Tibial nerve (tissue), 4 donors: Measurements from ENCODE around the gene PITPNM1. TPM values are rescaled to one million over a fixed set of nuclear protein-coding genes. Genes with fewer than 3 reads are reported as not detected.

ENCODE experiments used
- DNase-seq, 2 donors: peaks; one replicate each; pipeline ENCODE4 v3.0.0-alpha.2; 2019; ENCODE audit warnings: low spot score in 2 of 2
- H3K27ac ChIP-seq, 4 donors: fragments of 200-600 bp; sonication (generic) in 3 of 4; one replicate each; pipeline ENCODE4 v1.5.1; 2017 to 2019; ENCODE audit warnings: mild to moderate bottlenecking in 1 of 4
- H3K27me3 ChIP-seq, 2 donors: fragments of 200-600 bp; sonication (generic) in 1 of 2; one replicate each; pipeline versions ENCODE4 v1.5.1 to v1.6.0; 2017 to 2019
- H3K36me3 ChIP-seq, 3 donors: fragments of 200-600 bp; sonication (generic); one replicate each; pipeline ENCODE4 v1.5.1; 2018 to 2019
- H3K4me1 ChIP-seq, 4 donors: fragments of 200-600 bp; sonication (generic) in 3 of 4; one replicate each; pipeline ENCODE4 v1.5.1; 2017 to 2019
- H3K4me3 ChIP-seq, 4 donors: fragments of 200-600 bp; sonication (generic) in 3 of 4; one replicate each; pipeline ENCODE4 v1.5.1; 2017 to 2019; ENCODE audit warnings: mild to moderate bottlenecking in 1 of 4, moderate library complexity in 1 of 4
- H3K9me3 ChIP-seq, 4 donors: fragments of 200-600 bp; sonication (generic) in 3 of 4; one replicate each; pipeline ENCODE4 v1.5.1; 2017 to 2019
- EP300 ChIP-seq, 2 donors: sonication (generic); formaldehyde crosslinking; IDR thresholded peaks; one replicate each; pipeline ENCODE4 v1.6.1; 2017; ENCODE audit warnings: antibody characterized with exemption in 2 of 2, mild to moderate bottlenecking in 1 of 2
- POLR2A ChIP-seq, 2 donors: fragments of 450-650 bp; IDR thresholded peaks; one replicate each; pipeline ENCODE4 v1.6.1; 2017; ENCODE audit warnings: antibody characterized with exemption in 2 of 2, mild to moderate bottlenecking in 2 of 2, moderate library complexity in 2 of 2
- WGBS, 2 donors: methylation state at CpG; one replicate each; pipeline ENCODE4 v1.1.5; 2018; 5-methylcytosine and 5-hydroxymethylcytosine counted together
- total RNA-seq, 4 donors: library from RNA; depleted of rRNA; stranded (reverse); fragments of >200 nt; gene quantifications; one replicate each; pipeline ENCODE4 v1.1.0, GENCODE V29; 2016
- TF ChIP-seq, protein P1 (sequence below), 5 experiments: fragments of 200-600 bp in 3 of 5; fragments of 450-650 bp in 2 of 5; sonication (generic) in 3 of 5; IDR thresholded peaks; one replicate each; pipeline ENCODE4 v1.5.1; 2016 to 2019; ENCODE audit warnings: antibody characterized with exemption in 5 of 5, mild to moderate bottlenecking in 3 of 5, moderate library complexity in 2 of 5

Gene PITPNM1
- total RNA-seq, 4 donors from 2014 or later = 22.8 to 69.6 (median 38.6) TPM

DNA sequence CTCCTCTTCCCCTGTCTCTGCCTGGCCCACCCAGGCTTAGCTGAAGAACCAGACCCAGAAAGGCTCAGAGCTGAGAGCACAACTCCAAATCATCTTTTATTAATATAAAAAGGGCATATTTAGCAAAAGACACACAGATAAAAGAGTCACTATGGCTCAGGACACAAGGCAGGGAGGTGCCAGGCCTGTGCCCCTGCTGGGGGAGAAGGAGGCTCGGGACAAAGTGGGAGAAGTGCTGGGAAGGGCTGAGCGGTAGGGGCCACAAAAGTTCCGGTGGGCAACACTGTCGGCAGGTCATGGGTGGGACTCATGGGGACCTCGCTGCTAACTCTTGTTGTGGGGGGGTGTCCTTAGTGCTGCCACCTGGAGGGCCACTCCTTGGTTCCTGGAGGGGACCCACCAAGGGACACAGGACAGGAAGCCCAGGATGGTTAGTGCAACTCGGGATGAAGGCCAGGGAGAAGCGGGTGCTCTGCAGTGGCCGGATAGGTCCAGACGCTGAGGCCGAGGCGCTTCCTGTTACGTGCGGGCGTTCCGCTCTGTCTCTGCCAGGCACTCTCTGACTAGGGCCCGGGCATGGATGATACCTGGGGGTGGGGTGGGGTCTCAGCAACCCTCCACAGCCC, 1.4 kb upstream of the PITPNM1 start:
- H3K27me3 ChIP-seq = no peaks in the 10 kb centered on the region
- H3K4me1 ChIP-seq = peaks cover 0 to 56% (median 31%) of the 10 kb centered on the region in 4 donors
- H3K9me3 ChIP-seq = no peaks in the 10 kb centered on the region
- no peak for DNase-seq
- 68 to 87% methylated on average over 16 of the region's 16 CpGs for WGBS, 2 donors
- H3K36me3 ChIP-seq = peaks cover 0 to 13% (median 10%) of the 10 kb centered on the region in 3 donors
- peak overlapping the region; percentile 98 to 100 (median 99) for H3K27ac ChIP-seq
- TF ChIP-seq, protein P1, sequence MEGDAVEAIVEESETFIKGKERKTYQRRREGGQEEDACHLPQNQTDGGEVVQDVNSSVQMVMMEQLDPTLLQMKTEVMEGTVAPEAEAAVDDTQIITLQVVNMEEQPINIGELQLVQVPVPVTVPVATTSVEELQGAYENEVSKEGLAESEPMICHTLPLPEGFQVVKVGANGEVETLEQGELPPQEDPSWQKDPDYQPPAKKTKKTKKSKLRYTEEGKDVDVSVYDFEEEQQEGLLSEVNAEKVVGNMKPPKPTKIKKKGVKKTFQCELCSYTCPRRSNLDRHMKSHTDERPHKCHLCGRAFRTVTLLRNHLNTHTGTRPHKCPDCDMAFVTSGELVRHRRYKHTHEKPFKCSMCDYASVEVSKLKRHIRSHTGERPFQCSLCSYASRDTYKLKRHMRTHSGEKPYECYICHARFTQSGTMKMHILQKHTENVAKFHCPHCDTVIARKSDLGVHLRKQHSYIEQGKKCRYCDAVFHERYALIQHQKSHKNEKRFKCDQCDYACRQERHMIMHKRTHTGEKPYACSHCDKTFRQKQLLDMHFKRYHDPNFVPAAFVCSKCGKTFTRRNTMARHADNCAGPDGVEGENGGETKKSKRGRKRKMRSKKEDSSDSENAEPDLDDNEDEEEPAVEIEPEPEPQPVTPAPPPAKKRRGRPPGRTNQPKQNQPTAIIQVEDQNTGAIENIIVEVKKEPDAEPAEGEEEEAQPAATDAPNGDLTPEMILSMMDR (IDR thresholded peaks at IDR 0.05) = peak in 1 of 5 experiments; percentile 7
- TF ChIP-seq POLR2A (IDR thresholded peaks at IDR 0.05) = no peak
- H3K4me3 ChIP-seq = peak overlapping the region in 2 of 4 donors; percentile 79 to 91

DNA sequence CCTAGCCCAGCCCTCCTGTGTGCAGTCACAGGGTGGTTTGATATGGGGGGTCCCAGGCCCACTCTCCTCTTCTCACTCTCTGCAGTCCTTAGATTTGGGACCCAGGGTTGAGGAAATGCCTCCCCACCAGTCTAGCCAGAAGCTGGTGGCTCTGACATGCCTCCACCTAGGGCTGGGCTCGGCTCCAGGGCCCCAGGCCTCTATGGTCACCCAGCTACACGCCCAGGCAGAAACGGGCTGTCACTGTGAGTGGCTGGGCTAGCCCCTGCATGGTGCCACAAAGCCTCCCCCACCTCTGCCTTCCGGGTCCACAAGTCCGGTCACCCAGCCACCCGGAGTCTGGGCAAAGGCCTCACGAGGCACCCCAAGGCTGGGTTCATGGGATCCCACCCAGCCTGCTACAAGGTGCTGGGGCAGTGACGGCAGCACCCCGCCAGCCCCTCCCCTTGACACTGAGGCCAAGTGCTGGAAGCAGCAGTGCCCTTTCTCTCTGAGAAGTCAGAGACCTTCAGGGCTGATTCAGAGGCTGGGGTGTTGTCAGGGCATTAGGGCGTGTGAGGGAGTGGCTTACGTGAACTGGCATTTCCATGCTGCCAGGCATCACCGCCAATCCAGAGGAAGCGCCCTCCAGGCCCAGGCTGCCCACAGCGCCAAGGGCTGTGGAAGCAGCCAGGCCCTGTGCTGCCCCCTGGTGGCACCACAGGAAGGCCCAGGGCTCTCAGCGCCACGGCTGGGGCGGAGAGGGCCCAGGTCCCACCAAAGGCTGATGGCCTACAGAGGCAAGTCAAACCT, 638 bp upstream of the PITPNM1 start:
- peak; percentile 73 to 78 for DNase-seq
- Histone ChIP-seq H3K9me3 (no peaks in the 10 kb centered on the region), H3K4me3 (peak overlapping the region; percentile 38 to 69 (median 58)), H3K4me1 (peaks cover 0 to 56% (median 31%) of the 10 kb centered on the region in 4 donors), H3K36me3 (peaks cover 0 to 19% (median 11%) of the 10 kb centered on the region in 3 donors), H3K27ac (peak overlapping the region; percentile 93 to 99 (median 98)), H3K27me3 (no peaks in the 10 kb centered on the region)
- WGBS, 2 donors = 4 to 8% methylated on average over 10 to 12 of the region's 17 CpGs
- TF ChIP-seq EP300 (IDR thresholded peaks at IDR 0.05) (peak; percentile 77 to 92), POLR2A (IDR thresholded peaks at IDR 0.05) (peak; percentile 7 to 74)
- TF ChIP-seq, protein P1 (IDR thresholded peaks at IDR 0.05) = peak; percentile 93 to 99 (median 98)

DNA sequence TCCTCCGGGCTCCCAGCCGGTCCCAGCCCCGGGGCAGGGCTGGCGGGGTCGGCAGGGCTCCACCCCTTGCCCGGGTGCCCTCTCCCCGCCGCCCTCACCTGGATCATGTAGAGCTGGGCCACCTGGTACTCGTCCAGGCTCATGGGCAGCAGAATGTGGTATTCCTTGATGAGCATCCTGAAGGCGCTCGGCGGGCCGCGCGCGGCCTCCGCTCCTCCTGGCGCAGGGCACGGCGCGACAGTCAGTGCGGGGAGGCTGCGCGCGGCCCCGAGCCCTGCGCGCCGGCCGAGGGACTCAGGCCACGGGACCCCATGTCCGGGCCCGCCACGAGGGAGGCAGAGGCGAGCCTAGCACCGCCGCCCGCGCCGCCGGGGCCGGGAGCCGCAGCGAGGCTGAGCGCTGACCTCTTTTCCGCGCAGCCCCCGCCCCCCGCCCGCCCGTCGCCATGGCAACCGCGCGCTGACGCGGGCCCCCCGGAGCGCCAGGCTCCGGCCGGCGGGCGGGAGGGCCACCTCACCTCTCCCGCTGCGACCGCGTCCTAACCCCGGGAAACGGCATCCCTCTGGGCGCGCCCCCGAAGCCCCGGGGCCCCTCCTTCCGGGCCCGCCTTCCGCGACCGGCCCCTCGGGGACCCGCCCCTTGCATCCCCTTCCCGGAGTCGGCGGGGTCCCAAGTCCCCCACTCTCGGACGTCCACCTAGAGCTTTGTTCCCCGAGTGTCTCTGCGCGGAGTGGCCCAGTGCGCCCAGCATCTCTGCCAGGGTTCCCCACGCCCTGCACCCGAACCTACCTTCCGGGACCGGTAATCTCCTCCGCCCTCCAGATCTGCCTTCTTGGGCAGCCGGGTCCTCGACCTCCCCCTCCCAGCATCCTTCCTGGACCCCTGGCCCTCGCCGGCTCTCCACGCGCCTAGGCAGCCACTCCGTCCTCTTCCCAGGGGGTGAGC, 886 bp downstream of the PITPNM1 start:
- H3K27me3 ChIP-seq = no peaks in the 10 kb centered on the region
- 2% methylated on average over 56 to 60 of the region's 101 CpGs for WGBS, 2 donors
- peaks cover 0 to 56% (median 31%) of the 10 kb centered on the region in 4 donors for H3K4me1 ChIP-seq
- no peaks in the 10 kb centered on the region for H3K9me3 ChIP-seq
- TF ChIP-seq, protein P1 (IDR thresholded peaks at IDR 0.05) = no peak
- TF ChIP-seq POLR2A (IDR thresholded peaks at IDR 0.05) (no peak), EP300 (IDR thresholded peaks at IDR 0.05) (no peak)
- H3K4me3 ChIP-seq = peak overlapping the region; percentile 53 to 71 (median 66)
- DNase-seq = no peak
- H3K36me3 ChIP-seq = peaks cover 0 to 31% (median 11%) of the 10 kb centered on the region in 3 donors
- H3K27ac ChIP-seq = peak overlapping the region; percentile 93 to 99 (median 98)

DNA sequence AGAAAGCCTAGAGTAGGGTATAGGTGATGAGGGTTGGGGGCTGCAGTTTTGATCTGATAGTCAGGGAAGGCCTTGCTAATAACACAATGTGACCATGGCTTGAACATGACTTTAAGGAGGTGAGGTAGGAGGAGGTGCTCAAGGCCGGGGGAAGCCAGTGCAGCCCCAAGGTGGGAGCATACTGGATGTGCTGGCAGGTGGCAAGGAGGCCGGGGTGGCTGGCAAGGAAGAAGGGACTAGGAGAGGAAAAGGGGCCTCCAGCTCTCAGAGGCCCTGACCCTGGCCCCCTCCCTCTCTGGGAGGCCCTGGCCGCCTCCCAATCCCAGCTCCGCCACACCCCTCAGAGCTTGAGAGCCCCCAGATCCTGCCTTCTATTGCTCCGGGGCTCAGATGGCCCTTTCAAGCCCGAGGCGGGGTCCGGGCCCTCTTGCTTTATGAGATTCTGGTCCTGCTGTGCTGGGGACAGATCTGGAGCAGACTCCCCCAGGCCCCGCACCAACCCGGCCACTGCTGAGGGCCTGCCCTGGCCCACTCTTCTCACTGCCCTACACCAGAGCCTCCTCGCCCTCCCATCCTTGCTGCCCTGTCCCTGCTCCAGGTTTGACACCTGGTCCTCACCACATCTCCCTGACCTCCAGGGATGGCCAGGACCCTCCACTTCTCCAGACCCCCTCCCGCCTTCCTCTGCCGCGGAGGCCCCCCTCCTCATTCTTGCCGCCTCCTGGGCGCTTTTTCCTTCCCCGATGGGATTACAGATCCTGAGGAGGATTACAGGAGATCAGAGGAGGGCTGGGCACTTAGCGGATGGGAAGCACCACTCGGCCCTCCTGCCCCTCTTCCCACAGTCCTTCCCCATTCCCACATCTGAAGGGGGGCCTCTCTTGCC, 1.8 kb downstream of the PITPNM1 start:
- Histone ChIP-seq H3K27me3 (no peaks in the 10 kb centered on the region), H3K9me3 (no peaks in the 10 kb centered on the region), H3K4me3 (peak overlapping the region in 3 of 4 donors; percentile 17 to 69 (median 64)), H3K4me1 (peaks cover 0 to 51% (median 31%) of the 10 kb centered on the region in 4 donors), H3K36me3 (peaks cover 0 to 40% (median 11%) of the 10 kb centered on the region in 3 donors), H3K27ac (peak overlapping the region in 3 of 4 donors; percentile 98 to 99 (median 99))
- WGBS, 2 donors = 74 to 77% methylated on average over 19 of the region's 19 CpGs
- no peak for DNase-seq
- TF ChIP-seq POLR2A (IDR thresholded peaks at IDR 0.05) = no peak
